Measurements from ENCODE around the gene ALDOB. TPM values are rescaled to one million over a fixed set of nuclear protein-coding genes. Genes with fewer than 3 reads are reported as not detected.

Gene ALDOB
- total RNA-seq, 1 experiment from 2014 or later = not detected

GRCh38 chr9:101442318-101442717 lies 6.7 kb upstream of the ALDOB start:
- no peak overlapping the region for H2BK5ac ChIP-seq (ENCODE audit: insufficient read length, low read length)
- no peak overlapping the region for H3K27ac Mint-ChIP-seq
- no peak overlapping the region for H3K9ac ChIP-seq (ENCODE audit: extremely low read depth, insufficient read length, low read length)
- H3K4me2 ChIP-seq (ENCODE audit: insufficient read depth, insufficient read length, low read length) = no peak overlapping the region
- H2BK15ac ChIP-seq (ENCODE audit: low read depth, low read length) = no peak overlapping the region
- H2BK120ac ChIP-seq (ENCODE audit: low read depth, low read length, poor library complexity, severe bottlenecking) = no peak overlapping the region
- no peak overlapping the region for H2BK20ac ChIP-seq (ENCODE audit: low read depth, low read length, poor library complexity, severe bottlenecking)
- H4K5ac ChIP-seq (ENCODE audit: insufficient read length, low read depth, low read length) = no peak overlapping the region
- H4K91ac ChIP-seq (ENCODE audit: insufficient read length, low read depth, low read length) = no peak overlapping the region
- no peak overlapping the region for H3K14ac ChIP-seq (ENCODE audit: insufficient read depth, low read length)
- H3K27me3 Mint-ChIP-seq (ENCODE audit: low read depth) = peaks cover 2% of the 10 kb centered on the region; the same call in 1 of the 2 replicates
- H2BK12ac ChIP-seq (ENCODE audit: insufficient read length, low read depth, low read length) = no peak overlapping the region
- no peak overlapping the region for H3K27ac ChIP-seq (ENCODE audit: insufficient read length, low read depth, low read length)
- no peaks in the 10 kb centered on the region for H3K23me2 ChIP-seq (ENCODE audit: insufficient read length, low read depth, low read length, poor library complexity, severe bottlenecking)
- no peak overlapping the region for H3K4ac ChIP-seq (ENCODE audit: low read depth, low read length)
- H3K23ac ChIP-seq (ENCODE audit: insufficient read length, low read depth, low read length) = no peak overlapping the region
- H3K4me1 Mint-ChIP-seq = no peaks in the 10 kb centered on the region
- H3T11ph ChIP-seq (ENCODE audit: low read length) = no peak overlapping the region
- H3K27me3 ChIP-seq (ENCODE audit: insufficient read depth, low read length) = no peaks in the 10 kb centered on the region
- no peak for DNase-seq
- no peaks in the 10 kb centered on the region for H3K4me1 ChIP-seq (ENCODE audit: insufficient read depth, low read length)
- H3K4me3 Mint-ChIP-seq = no peak overlapping the region
- no peak overlapping the region for H2AK5ac ChIP-seq (ENCODE audit: insufficient read length, low read length)
- TF ChIP-seq CTCF (conservative IDR thresholded peaks at IDR 0.05) = no peak
- H3K79me2 ChIP-seq (ENCODE audit: insufficient read depth, low read length) = no peaks in the 10 kb centered on the region
- H3K9me3 ChIP-seq (ENCODE audit: control insufficient read depth, low read depth, low read length) = no peaks in the 10 kb centered on the region
- no CpG with 5 or more reads among the region's 3 CpGs for WGBS (ENCODE audit: extremely low coverage, insufficient read length, low lambda C conversion rate)
- H3K56ac ChIP-seq (ENCODE audit: insufficient read length, low read depth, low read length) = no peak overlapping the region
- no peaks in the 10 kb centered on the region for H4K20me1 ChIP-seq (ENCODE audit: control insufficient read depth, insufficient read depth, insufficient read length)
- H3K36me3 Mint-ChIP-seq (ENCODE audit: insufficient read depth in 1 of 3, low read depth in 3 of 3) = no peaks in the 10 kb centered on the region
- H4K8ac ChIP-seq (replicated peaks; ENCODE audit: insufficient read length, low read depth, low read length) = no peak overlapping the region
- no peak overlapping the region for H2AFZ ChIP-seq (ENCODE audit: low read length)
- H3K79me1 ChIP-seq (ENCODE audit: insufficient read depth, low read depth, low read length, poor library complexity, severe bottlenecking) = no peaks in the 10 kb centered on the region
- no peaks in the 10 kb centered on the region for H3K9me3 Mint-ChIP-seq
- no peak overlapping the region for H3K18ac ChIP-seq (ENCODE audit: insufficient read length, low read depth, low read length)
